ENCODE measurements around the gene PDCD1.
"Not testable (repeated sequence)": the region's sequence is repeated elsewhere in the genome, so short reads cannot be mapped to it uniquely, and the experiment has no call there.

Gene PDCD1

DNA sequence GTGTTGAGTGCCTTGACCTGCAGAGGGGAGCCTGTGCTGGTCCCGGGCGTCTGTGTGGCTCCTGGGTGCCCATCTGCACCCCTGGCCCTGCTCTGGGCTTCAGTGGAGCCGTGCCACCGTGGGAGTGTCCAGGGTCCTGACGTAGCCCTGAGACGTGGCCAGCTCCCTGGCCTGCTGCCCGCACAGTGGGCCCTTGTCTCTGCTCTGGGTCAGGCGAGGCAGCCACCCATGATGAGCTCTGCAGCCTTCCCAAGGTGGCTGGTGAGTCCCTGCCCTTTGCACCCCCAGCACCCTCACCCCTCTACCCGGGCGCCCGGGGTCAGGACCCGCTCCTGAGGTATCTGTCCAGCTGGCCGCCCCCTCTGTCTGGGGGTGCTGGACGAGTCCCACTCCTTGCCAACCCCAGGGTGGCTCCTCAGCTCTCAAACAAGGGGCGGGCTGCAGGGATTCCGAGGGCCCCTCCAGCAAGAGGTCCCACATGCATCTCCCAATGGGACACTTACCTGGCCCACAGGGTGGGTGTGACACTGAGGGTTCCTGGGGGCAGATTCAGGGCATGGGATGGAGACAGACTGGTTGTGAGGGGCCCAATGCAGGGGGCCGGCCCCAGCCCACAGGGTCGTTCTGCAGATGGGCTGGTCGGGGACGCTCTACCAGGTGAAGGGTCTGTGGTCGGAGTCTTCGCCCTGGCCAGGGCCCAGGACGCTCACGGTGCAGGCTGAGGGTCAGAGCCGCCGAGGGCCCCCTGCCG is 47.3 kb downstream of the PDCD1 start:
- no peak for DNase-seq

- no peak for DNase-seq
Measured at GRCh38 chr2:241810307-241811200, 48.1 kb downstream of the PDCD1 start.

GRCh38 chr2:241809383-241810306 is 49.0 kb downstream of the PDCD1 start:
- DNase-seq: no peak

DNA sequence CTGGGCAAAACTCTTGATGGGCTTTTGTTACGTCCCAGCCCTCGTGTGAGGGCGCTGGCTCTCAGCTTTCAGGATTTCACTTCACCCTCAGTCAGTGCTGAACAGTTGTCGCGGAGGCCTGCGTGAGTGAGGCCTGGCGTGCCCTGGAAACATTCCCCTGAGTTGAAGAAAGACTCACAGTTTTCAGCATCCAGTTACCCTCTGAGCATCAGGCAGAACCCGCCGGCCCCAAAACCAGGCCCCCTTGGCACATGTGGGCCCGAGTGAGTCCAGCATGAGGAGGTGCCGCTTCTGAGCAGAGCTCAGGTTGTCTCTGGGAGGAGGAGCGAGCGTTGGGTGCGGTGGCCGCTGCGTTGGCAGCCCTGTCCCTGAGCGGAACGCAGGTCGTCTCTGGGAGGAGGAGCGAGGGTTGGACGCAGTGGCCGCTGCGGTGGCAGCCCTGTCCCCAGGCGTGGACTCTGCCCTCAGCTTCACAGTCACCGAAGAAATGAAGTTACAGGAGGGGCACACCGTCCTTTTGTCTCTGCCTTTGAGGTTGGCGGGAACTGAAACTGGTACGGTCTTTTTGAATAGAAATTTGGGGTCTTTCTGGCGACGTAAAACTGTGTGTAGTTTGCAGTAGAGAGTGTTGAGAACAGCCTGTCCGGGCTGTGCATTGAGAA is 49.8 kb downstream of the PDCD1 start, which contains the start of gene NEU4:
Gene NEU4 (plus strand): TSS at position 473 of the 662 bp plus-strand sequence. CDS start 5,292 bp downstream, outside the sequence.
- no peak for DNase-seq

GRCh38 chr2:241808051-241808720 is 50.5 kb downstream of the PDCD1 start:
- DNase-seq: no peak

GRCh38 chr2:241806217-241806616 is 52.5 kb downstream of the PDCD1 start:
- not testable (repeated sequence) for DNase-seq

DNA sequence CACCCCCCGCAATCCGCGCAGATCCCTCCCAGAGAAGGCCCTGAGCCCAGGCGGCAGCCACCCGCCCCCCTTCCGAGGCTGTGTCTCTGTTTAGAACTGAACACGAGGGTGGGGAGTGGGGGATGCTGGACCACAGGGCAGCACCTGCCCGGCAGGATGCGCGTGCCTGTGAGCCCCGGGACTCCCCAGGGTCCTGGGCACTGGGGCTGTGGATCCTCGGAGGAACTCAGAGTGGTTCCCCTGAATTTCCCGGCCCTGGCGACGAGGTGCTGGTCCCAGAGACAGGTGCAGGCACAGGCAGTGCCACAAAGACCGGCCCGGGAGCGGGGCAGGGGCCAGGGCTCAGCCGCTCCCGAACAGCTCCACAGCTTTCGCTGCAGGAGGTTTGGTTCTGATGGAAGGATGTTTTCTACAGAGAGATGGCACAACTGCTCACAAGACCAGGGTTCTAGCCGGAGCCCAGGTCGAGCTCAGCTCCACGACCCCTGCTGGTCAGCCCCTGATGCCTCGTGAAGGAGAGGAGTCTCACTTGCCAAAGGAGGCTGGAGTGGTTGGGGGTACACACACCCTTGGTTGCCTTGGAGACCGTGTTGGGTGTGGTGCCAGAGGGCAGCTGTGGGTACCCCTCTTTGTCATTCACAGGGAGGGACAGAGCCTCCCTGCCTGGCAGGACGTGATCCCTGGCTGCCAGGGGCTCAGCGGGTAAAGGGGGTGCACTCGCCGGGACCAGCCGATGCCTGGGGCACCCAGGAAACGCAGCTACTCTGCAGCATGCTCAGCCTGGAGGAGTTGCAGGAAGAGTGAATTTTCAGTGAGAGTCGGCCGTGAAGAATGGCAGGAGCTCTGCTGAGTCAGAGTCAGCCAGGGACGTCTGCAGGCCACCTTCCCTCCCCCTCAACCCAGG is 54.1 kb downstream of the PDCD1 start:
- DNase-seq: peak in 1 of 2 experiments; percentile 23

DNA sequence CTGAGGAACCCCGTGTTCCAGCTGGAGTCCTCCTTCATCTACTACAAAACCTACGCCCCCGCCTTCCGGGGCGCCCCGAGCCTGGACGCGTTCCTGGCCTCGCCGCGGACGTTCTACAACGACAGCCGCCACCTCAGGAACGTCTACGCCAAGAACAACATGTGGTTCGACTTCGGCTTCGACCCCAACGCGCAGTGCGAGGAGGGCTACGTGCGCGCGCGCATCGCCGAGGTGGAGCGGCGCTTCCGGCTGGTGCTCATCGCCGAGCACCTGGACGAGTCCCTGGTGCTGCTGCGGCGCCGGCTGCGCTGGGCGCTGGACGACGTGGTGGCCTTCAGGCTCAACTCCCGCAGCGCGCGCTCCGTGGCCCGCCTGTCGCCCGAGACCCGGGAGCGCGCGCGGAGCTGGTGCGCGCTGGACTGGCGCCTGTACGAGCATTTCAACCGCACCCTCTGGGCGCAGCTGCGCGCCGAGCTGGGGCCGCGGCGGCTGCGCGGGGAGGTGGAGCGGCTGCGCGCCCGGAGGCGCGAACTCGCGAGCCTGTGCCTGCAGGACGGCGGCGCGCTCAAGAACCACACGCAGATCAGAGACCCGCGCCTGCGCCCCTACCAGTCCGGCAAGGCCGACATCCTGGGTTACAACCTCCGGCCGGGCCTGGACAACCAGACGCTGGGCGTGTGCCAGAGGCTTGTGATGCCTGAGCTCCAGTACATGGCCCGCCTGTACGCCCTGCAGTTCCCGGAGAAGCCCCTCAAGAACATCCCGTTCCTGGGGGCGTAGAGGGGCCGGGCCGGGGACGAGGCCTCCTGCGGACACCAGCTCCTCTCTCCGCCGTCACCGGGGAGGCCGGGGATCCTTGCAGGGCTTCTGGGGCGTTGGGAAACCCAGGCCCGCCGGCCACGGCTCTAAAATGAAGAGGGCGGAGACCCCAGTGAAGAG is 55.0 kb downstream of the PDCD1 start:
- peak; percentile 10 to 52 for DNase-seq

DNA sequence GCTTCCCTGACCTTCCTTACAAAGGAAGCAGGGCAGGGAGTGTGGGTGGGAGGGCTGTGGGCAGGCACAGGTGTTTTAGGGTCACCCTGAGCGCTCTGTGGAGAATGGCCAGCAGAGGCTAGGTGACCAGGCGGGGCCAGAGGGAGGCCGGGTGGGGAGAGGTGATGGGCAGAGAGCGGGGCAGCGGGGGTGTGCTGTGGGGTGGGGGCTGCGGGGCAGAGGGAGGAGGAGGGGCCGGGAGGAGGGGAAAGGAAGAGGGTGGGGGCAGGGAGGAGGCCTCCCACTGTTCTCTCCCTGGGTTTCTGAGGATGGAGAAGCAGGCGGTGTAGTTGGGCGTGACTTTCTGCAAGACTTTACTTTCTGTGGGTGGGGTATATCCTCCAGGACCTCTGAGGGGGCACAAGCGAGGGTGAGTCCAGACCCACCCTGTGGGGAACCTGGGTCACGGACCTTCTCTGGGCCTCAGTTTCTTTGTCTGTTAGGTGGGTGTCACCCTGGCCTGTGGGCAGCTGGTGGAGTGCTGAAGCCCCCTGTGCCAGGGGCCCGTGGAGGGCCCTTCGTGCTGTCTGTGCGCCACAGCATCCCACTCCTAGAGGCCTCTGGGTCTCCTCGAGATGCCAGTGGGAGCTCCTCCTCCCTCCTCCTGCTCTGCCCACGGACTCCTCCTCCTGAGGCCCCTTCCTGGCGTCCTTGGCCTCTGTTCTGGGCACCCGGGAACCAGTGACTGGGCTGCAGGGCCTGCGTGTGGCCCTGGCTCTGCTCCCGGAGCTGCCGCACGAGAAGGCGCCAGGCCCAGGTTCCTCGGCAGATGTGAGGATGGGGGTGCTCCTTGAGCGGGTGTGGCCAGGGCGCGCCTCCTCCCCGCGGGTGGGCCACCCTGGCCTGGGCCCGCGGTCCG is 56.0 kb downstream of the PDCD1 start:
- no peak for DNase-seq

DNA sequence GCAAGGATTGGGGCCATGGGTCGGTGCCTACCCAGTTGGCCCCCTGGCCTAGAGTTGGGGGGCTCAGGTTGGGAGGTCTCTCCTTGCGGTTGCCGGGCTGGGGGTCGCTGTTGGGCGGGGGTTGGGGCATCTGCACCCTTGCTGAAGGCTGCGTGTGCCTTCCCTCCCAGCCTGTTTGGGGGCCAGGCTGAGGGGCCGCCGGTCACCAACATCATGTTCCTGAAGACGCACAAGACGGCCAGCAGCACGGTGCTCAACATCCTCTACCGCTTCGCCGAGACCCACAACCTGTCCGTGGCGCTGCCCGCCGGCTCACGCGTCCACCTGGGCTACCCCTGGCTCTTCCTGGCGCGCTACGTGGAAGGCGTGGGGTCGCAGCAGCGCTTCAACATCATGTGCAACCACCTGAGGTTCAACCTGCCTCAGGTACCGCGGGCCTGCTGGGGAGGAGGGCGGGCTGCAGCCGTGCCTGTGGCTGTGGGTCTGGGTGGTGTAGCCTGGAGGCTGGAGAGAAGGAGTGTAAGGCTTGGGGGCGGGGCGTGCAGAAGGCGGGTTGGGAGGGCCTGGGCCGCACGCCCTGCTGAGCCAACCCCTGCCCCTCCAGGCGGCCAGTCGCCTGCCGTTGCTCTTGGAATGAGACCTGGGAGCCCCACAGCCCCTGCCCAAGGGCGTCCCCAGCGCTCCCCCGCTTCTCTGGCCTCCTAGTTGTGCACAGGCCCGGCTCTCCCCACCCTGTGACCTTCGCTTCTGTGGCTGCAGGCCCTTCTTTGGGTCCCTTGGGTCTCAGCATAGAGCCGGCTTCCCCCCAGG is 56.9 kb downstream of the PDCD1 start:
- DNase-seq: no peak

GRCh38 chr2:241800198-241800903 is 58.3 kb downstream of the PDCD1 start:
- DNase-seq: not testable (repeated sequence)

Measured in NCI-H524 (cell line).